NB4 (cell line): ENCODE measurements around the gene MAP10.

Experiments
- MAX ChIP-seq: IDR thresholded peaks from 2 replicates; pipeline ENCODE4 v1.6.1; 2011; ENCODE audit warnings: low read depth, low read length
- POLR2A ChIP-seq: IDR thresholded peaks from 2 replicates; pipeline ENCODE4 v1.6.1; 2011; ENCODE audit warnings: mild to moderate bottlenecking; ENCODE audit not compliant: insufficient read length; ENCODE audit errors: extremely low read depth
- TF ChIP-seq, protein P1 (sequence below): IDR thresholded peaks from one replicate; pipeline ENCODE4 v1.5.1; 2012; ENCODE audit warnings: low read depth, low read length

DNA sequence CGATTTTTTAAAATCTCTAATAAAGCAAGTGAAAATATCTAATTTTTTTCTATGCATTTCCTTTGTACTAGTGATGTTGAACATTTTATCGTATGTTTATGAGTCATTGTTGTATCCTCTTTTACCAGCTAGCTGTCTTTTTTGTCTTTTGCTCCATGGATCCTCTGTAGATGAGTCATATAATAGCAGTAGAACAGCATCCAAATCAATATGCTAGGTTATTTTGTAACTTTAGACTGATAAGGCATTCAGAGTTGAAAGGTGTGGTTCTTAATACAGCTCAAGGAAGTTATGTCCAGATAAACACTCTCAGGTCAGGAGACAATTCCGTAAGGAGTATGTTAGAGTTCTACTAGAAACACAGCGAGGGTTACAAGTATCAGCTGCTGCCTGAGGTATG lies 31.9 kb downstream of the MAP10 start:
- TF ChIP-seq, protein P1, sequence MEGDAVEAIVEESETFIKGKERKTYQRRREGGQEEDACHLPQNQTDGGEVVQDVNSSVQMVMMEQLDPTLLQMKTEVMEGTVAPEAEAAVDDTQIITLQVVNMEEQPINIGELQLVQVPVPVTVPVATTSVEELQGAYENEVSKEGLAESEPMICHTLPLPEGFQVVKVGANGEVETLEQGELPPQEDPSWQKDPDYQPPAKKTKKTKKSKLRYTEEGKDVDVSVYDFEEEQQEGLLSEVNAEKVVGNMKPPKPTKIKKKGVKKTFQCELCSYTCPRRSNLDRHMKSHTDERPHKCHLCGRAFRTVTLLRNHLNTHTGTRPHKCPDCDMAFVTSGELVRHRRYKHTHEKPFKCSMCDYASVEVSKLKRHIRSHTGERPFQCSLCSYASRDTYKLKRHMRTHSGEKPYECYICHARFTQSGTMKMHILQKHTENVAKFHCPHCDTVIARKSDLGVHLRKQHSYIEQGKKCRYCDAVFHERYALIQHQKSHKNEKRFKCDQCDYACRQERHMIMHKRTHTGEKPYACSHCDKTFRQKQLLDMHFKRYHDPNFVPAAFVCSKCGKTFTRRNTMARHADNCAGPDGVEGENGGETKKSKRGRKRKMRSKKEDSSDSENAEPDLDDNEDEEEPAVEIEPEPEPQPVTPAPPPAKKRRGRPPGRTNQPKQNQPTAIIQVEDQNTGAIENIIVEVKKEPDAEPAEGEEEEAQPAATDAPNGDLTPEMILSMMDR = no peak
- TF ChIP-seq POLR2A (no peak), MAX (no peak)
